AML-193 (cell line): ENCODE measurements around the gene B4GAT1.

Experiments
- DNase-seq, 2 experiments: peaks; one replicate each; lab custom pipeline; 2025; lab: John Stamatoyannopoulos, UW

Gene B4GAT1

DNA sequence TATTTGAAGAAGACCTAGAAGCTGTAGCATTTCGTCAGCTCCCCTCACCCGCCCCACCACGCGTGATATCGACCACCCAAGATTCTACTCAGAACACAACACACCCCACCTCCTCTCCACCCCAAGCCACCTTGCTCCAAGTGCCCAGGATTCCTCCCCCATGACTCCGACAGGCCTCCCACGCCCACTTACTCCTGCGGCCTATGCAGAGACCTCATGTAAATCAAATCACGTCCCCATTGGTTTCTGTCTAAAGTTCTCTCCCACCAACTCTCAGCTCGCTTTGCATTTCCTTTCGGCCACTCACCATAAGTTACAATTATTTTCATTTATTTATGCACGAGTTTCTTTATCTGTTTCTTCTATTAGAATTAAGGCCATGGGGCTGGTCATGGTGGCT is 44.8 kb downstream of the B4GAT1 start:
- DNase-seq, result no peak

DNA sequence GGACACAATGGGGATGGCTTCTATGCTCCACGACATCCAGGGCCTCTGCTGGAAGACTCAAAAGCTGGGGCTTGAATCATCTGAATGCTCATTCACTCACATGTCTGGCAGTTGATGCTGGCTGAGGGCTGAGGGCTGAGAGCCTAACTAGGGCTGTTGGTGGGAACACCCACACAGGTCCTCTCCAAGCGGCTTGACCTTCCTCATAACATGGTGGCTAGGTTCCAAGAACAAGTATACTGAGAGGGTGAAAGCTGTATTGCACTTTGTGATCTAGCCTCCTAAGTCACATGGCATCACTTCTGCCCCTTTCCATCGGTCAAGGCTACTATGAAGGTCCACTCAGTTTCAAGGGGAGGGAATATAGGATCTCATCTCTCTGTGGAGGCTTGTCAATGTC is 48.2 kb downstream of the B4GAT1 start:
- DNase-seq, result no peak

DNA sequence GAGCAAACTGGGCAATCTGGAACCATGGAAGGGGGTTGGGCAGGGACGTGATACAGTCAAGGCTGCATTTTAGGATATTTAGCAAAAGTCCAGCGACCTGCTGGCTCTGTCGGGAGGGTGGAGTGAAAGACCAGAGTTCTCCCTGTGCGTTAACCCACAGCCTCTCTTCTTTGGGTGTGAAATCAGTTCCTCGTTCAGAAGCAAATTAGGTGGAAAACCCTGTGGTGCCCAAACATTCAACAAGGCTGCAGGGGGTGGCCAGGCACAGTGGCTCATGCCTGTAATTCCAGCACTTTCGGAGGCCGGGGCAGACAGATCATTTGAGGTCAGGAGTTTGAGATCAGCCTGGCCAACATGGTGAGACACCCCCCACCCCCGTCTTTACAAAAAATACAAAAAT is 49.8 kb downstream of the B4GAT1 start:
- no peak for DNase-seq
